CMK (cell line): Measurements from ENCODE around the gene LRRFIP2.
"Not testable (repeated sequence)": the region's sequence is repeated elsewhere in the genome, so short reads cannot be mapped to it uniquely, and the experiment has no call there.

Experiments used
- DNase-seq: peaks from one replicate; pipeline ENCODE4 v3.0.0-alpha.2; 2010; ENCODE audit warnings: low read depth

The LRRFIP2 gene

GRCh38 chr3:37064747-37065146 lies 109.6 kb downstream of the LRRFIP2 start:
- DNase-seq = no peak

- no peak for DNase-seq
Measured at GRCh38 chr3:37058117-37058516, 116.3 kb downstream of the LRRFIP2 start.

- DNase-seq = no peak
Measured at GRCh38 chr3:37056826-37057225, 117.6 kb downstream of the LRRFIP2 start.

GRCh38 chr3:37055077-37055476 lies 119.3 kb downstream of the LRRFIP2 start:
- DNase-seq = not testable (repeated sequence)

GRCh38 chr3:37054370-37054769 lies 120.0 kb downstream of the LRRFIP2 start:
- no peak for DNase-seq

GRCh38 chr3:37053753-37054152 lies 120.6 kb downstream of the LRRFIP2 start:
- DNase-seq = no peak

GRCh38 chr3:37053337-37053736 lies 121.0 kb downstream of the LRRFIP2 start:
- no peak for DNase-seq

GRCh38 chr3:37052860-37053259 lies 121.5 kb downstream of the LRRFIP2 start:
- DNase-seq = no peak

GRCh38 chr3:37050282-37050681 lies 124.1 kb downstream of the LRRFIP2 start:
- no peak for DNase-seq

GRCh38 chr3:37042712-37043111 lies 131.7 kb downstream of the LRRFIP2 start:
- not testable (repeated sequence) for DNase-seq

GRCh38 chr3:37041546-37042195 lies 132.7 kb downstream of the LRRFIP2 start:
- DNase-seq = no peak

GRCh38 chr3:37040231-37040630 lies 134.2 kb downstream of the LRRFIP2 start:
- no peak for DNase-seq

- DNase-seq = no peak
Measured at GRCh38 chr3:37039161-37039846, 135.1 kb downstream of the LRRFIP2 start.

GRCh38 chr3:37037352-37037751 lies 137.0 kb downstream of the LRRFIP2 start:
- DNase-seq = no peak

GRCh38 chr3:37032961-37033360 lies 141.4 kb downstream of the LRRFIP2 start:
- no peak for DNase-seq

GRCh38 chr3:37031096-37031682 lies 143.2 kb downstream of the LRRFIP2 start:
- DNase-seq = no peak

- DNase-seq = no peak
Measured at GRCh38 chr3:37030588-37030987, 143.8 kb downstream of the LRRFIP2 start.

GRCh38 chr3:37029516-37030163 lies 144.7 kb downstream of the LRRFIP2 start:
- DNase-seq = no peak

GRCh38 chr3:37029111-37029510 lies 145.3 kb downstream of the LRRFIP2 start:
- no peak for DNase-seq

GRCh38 chr3:37028329-37028728 lies 146.1 kb downstream of the LRRFIP2 start:
- no peak for DNase-seq

GRCh38 chr3:37026851-37027250 lies 147.5 kb downstream of the LRRFIP2 start:
- DNase-seq = no peak

- no peak for DNase-seq
Measured at GRCh38 chr3:37025561-37026335, 148.6 kb downstream of the LRRFIP2 start.
